KMS-11 (cell line): ENCODE results near the gene ARPC3.

Source experiments
- H2AFZ ChIP-seq: fragments of 200-600 bp; sonication (generic); 2 replicates; pipeline ENCODE4 v1.6.1; 2016; ENCODE audit warnings: antibody characterized with exemption, mixed run types, low read depth
- H3K27ac ChIP-seq: fragments of 200-600 bp; sonication (generic); 2 replicates; pipeline ENCODE4 v1.6.1; 2016; ENCODE audit warnings: mild to moderate bottlenecking, mixed run types
- H3K27me3 ChIP-seq: fragments of 200-600 bp; sonication (generic); 2 replicates; pipeline ENCODE4 v1.6.1; 2017; ENCODE audit warnings: mild to moderate bottlenecking, low read depth, mixed run types, moderate library complexity; ENCODE audit not compliant: insufficient read depth
- H3K36me3 ChIP-seq: fragments of 200-600 bp; sonication (generic); 2 replicates; pipeline ENCODE4 v1.6.1; 2017; ENCODE audit warnings: mild to moderate bottlenecking, mixed run types; ENCODE audit not compliant: insufficient read depth
- H3K4me1 ChIP-seq: fragments of 200-600 bp; sonication (generic); 2 replicates; pipeline ENCODE4 v1.6.1; 2016; ENCODE audit warnings: mild to moderate bottlenecking, low read depth, mixed run types; ENCODE audit not compliant: poor library complexity, severe bottlenecking
- H3K4me2 ChIP-seq: fragments of 200-600 bp; sonication (generic); 2 replicates; pipeline ENCODE4 v1.7.0; 2016; ENCODE audit warnings: mild to moderate bottlenecking, mixed run types
- H3K4me3 ChIP-seq: fragments of 200-600 bp; sonication (generic); IDR thresholded peaks from 2 replicates; pipeline ENCODE4 v1.6.1; 2017; ENCODE audit warnings: low read depth, low read length, mixed read lengths; ENCODE audit not compliant: insufficient read depth
- H3K79me2 ChIP-seq: fragments of 200-600 bp; sonication (generic); 2 replicates; pipeline ENCODE4 v1.6.1; 2016; ENCODE audit warnings: low read depth, mixed run types; ENCODE audit not compliant: insufficient read depth
- H3K9ac ChIP-seq: fragments of 200-600 bp; sonication (generic); 2 replicates; pipeline ENCODE4 v1.6.1; 2016; ENCODE audit warnings: mild to moderate bottlenecking, mixed run types
- H4K20me1 ChIP-seq: fragments of 200-600 bp; sonication (generic); 2 replicates; pipeline ENCODE4 v1.6.1; 2016; ENCODE audit warnings: mild to moderate bottlenecking, mixed run types; ENCODE audit not compliant: insufficient read depth
- CTCF ChIP-seq: fragments of 200-600 bp; sonication (generic); conservative IDR thresholded peaks from 2 replicates; pipeline ENCODE4 v1.6.1; 2017; ENCODE audit warnings: low read depth, mild to moderate bottlenecking, antibody characterized with exemption, low read length, moderate library complexity, mixed read lengths

The ARPC3 gene

GRCh38 chr12:110458756-110459155, 8.6 kb upstream of the ARPC3 start:
- no peak for TF ChIP-seq CTCF
- Histone ChIP-seq H4K20me1 (no peaks in the 10 kb centered on the region), H3K79me2 (no peaks in the 10 kb centered on the region), H3K27ac (no peak overlapping the region), H3K4me3 (no peak overlapping the region), H3K27me3 (no peaks in the 10 kb centered on the region), H2AFZ (no peak overlapping the region), H3K4me2 (no peak overlapping the region), H3K9ac (no peak overlapping the region), H3K4me1 (no peaks in the 10 kb centered on the region), H3K36me3 (no peaks in the 10 kb centered on the region)

- no peak overlapping the region for H3K9ac ChIP-seq
- no peaks in the 10 kb centered on the region for H3K27me3 ChIP-seq
- H3K36me3 ChIP-seq: no peaks in the 10 kb centered on the region
- no peak overlapping the region for H2AFZ ChIP-seq
- H3K4me1 ChIP-seq: no peaks in the 10 kb centered on the region
- H3K79me2 ChIP-seq: peaks cover 9% of the 10 kb centered on the region; the same call in 1 of the 2 replicates
- no peak overlapping the region for H3K27ac ChIP-seq
- H3K4me2 ChIP-seq: no peak overlapping the region
- no peaks in the 10 kb centered on the region for H4K20me1 ChIP-seq
- H3K4me3 ChIP-seq: no peak overlapping the region
- no peak for TF ChIP-seq CTCF
These were observed 3.6 kb upstream of the ARPC3 start for GRCh38 chr12:110453569-110454296.

GRCh38 chr12:110451263-110451662, 1.1 kb upstream of the ARPC3 start:
- H3K27me3 ChIP-seq: no peaks in the 10 kb centered on the region
- no peaks in the 10 kb centered on the region for H3K36me3 ChIP-seq
- no peak overlapping the region for H2AFZ ChIP-seq
- H3K9ac ChIP-seq: no peak overlapping the region
- H4K20me1 ChIP-seq: no peaks in the 10 kb centered on the region
- peaks cover 28% of the 10 kb centered on the region; the same call in 1 of the 2 replicates for H3K79me2 ChIP-seq
- H3K4me2 ChIP-seq: no peak overlapping the region
- H3K27ac ChIP-seq: no peak overlapping the region
- no peak for TF ChIP-seq CTCF
- H3K4me3 ChIP-seq: no peak overlapping the region
- no peaks in the 10 kb centered on the region for H3K4me1 ChIP-seq

- Histone ChIP-seq H3K4me3 (no peak overlapping the region), H3K4me1 (no peaks in the 10 kb centered on the region), H2AFZ (no peak overlapping the region), H3K79me2 (peaks cover 30% of the 10 kb centered on the region; the same call in 1 of the 2 replicates), H4K20me1 (no peaks in the 10 kb centered on the region), H3K9ac (no peak overlapping the region), H3K27ac (no peak overlapping the region), H3K4me2 (no peak overlapping the region), H3K36me3 (no peaks in the 10 kb centered on the region), H3K27me3 (no peaks in the 10 kb centered on the region)
- no peak for TF ChIP-seq CTCF
These were observed 5.7 kb downstream of the ARPC3 start for GRCh38 chr12:110444455-110444854.
